HG02763 (cell line): ENCODE data around the gene IL6.
"Not testable (repeated sequence)": the region's sequence is repeated elsewhere in the genome, so short reads cannot be mapped to it uniquely, and the experiment has no call there.

ENCODE experiments used
- ATAC-seq: cut with Tn5 transposase; IDR thresholded peaks from one replicate; pipeline ENCODE4 v1.9.1; 2021; ENCODE audit warnings: mild to moderate bottlenecking, moderate library complexity; ENCODE audit not compliant: unreplicated experiment

The IL6 gene

GRCh38 chr7:22779730-22780323 is 52.8 kb downstream of the IL6 start:
- ATAC-seq = not testable (repeated sequence)

GRCh38 chr7:22781230-22781711 is 54.3 kb downstream of the IL6 start:
- no peak for ATAC-seq
